Prostate gland (tissue), 2 donors: ENCODE data around the gene TSPAN18.

Experiments used
- POLR2A ChIP-seq: fragments of 450-650 bp; IDR thresholded peaks from one replicate; pipeline ENCODE4 v1.6.1; 2016; ENCODE audit warnings: antibody characterized with exemption, mild to moderate bottlenecking
- POLR2AphosphoS5 ChIP-seq: sonication (generic); formaldehyde crosslinking; IDR thresholded peaks from one replicate; pipeline ENCODE4 v1.6.1; 2017; ENCODE audit warnings: antibody characterized with exemption
- TF ChIP-seq, protein P1 (sequence below), 4 experiments: fragments of 200-600 bp in 2 of 4; fragments of 450-650 bp in 2 of 4; sonication (generic) in 2 of 4; IDR thresholded peaks; 1 replicate in 3 of 4; 2 replicates in 1 of 4; pipeline ENCODE4 v1.5.1; 2016 to 2019; ENCODE audit warnings: antibody characterized with exemption in 4 of 4, mild to moderate bottlenecking in 2 of 4, moderate library complexity in 2 of 4

DNA sequence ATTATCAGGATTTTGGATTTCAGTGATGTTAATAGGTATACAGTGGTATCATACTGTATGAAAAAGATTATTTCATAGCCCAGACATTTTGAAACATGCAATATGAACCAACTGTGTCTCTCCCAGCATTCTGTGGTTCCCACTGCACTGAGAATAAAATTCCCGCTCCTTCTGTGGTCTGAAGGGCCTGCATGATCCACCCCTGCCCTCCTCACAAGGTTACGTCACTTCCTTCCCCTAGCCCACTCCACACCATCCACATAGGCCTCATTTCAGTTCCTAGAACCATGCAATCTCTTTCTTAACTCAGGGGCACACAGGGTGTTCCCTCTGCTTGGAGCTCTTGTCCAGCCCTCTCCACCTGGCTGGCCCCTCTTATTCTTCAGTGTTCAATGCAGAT, 103.1 kb downstream of the TSPAN18 start:
- no peak for TF ChIP-seq POLR2A
- TF ChIP-seq, protein P1, sequence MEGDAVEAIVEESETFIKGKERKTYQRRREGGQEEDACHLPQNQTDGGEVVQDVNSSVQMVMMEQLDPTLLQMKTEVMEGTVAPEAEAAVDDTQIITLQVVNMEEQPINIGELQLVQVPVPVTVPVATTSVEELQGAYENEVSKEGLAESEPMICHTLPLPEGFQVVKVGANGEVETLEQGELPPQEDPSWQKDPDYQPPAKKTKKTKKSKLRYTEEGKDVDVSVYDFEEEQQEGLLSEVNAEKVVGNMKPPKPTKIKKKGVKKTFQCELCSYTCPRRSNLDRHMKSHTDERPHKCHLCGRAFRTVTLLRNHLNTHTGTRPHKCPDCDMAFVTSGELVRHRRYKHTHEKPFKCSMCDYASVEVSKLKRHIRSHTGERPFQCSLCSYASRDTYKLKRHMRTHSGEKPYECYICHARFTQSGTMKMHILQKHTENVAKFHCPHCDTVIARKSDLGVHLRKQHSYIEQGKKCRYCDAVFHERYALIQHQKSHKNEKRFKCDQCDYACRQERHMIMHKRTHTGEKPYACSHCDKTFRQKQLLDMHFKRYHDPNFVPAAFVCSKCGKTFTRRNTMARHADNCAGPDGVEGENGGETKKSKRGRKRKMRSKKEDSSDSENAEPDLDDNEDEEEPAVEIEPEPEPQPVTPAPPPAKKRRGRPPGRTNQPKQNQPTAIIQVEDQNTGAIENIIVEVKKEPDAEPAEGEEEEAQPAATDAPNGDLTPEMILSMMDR (IDR thresholded peaks at IDR 0.05): no peak
- no peak for TF ChIP-seq POLR2AphosphoS5
